Liver (tissue), 3 donors: ENCODE results near the gene POLD3.

ENCODE experiments used
- ATF3 ChIP-seq: IDR thresholded peaks from 2 replicates; pipeline ENCODE4 v1.6.1; 2016; ENCODE audit warnings: antibody characterized with exemption
- RXRA ChIP-seq, 2 donors: IDR thresholded peaks; 2 replicates each; pipeline ENCODE4 v1.6.1; 2017 to 2018; ENCODE audit warnings: antibody characterized with exemption in 2 of 2, mild to moderate bottlenecking in 1 of 2
- TF ChIP-seq, protein P1 (sequence below): fragments of 150-350 bp; IDR thresholded peaks from 2 replicates; pipeline ENCODE4 v1.5.1; 2017; ENCODE audit warnings: improper control_type of control experiment, low read depth, low read length; ENCODE audit not compliant: missing input control
- donor health status: healthy.
- donor health status: healthy.

DNA sequence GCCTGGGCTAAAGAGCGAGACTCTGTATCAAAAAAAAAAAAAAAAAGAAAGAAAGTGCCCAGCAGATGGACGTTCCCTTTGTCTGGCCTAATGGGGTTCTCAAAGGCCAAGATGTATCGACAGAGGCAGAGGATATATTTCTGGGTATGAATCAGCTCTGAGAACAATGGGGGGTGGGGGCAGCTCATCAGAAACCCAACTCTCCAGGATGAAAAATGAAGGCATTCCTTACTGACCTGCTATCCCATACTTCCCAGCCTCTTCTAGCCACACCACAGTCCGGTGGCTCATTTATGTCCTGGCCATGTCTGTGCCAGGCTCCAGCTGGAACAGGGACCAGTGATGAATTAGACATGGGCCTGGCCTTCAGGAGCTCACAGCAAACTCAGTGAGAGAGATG, 15.2 kb upstream of the POLD3 start:
- TF ChIP-seq, protein P1, sequence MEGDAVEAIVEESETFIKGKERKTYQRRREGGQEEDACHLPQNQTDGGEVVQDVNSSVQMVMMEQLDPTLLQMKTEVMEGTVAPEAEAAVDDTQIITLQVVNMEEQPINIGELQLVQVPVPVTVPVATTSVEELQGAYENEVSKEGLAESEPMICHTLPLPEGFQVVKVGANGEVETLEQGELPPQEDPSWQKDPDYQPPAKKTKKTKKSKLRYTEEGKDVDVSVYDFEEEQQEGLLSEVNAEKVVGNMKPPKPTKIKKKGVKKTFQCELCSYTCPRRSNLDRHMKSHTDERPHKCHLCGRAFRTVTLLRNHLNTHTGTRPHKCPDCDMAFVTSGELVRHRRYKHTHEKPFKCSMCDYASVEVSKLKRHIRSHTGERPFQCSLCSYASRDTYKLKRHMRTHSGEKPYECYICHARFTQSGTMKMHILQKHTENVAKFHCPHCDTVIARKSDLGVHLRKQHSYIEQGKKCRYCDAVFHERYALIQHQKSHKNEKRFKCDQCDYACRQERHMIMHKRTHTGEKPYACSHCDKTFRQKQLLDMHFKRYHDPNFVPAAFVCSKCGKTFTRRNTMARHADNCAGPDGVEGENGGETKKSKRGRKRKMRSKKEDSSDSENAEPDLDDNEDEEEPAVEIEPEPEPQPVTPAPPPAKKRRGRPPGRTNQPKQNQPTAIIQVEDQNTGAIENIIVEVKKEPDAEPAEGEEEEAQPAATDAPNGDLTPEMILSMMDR = no peak
- TF ChIP-seq ATF3 = no peak
- TF ChIP-seq RXRA (IDR thresholded peaks at IDR 0.05) = no peak
